GM12878 (cell line): ENCODE measurements around the gene BRINP3. TPM values are rescaled to one million over a fixed set of nuclear protein-coding genes. Genes with fewer than 3 reads are reported as not detected.

Experiments
- ATAC-seq: fragments of 200-7000 bp; cut with Tn5 transposase; 3 replicates; pipeline ENCODE4 v1.9.1; 2020; ENCODE audit warnings: mild to moderate bottlenecking, moderate library complexity
- BruUV-seq: library from RNA; stranded (reverse); fragments of 400-500 nt; replicated peaks from 2 replicates; lab custom pipeline; 2021; lab: Mats Ljungman, UMichigan
- CTCF ChIA-PET: fragments of 300-600 bp; sonication (Branson Sonifier 250); formaldehyde crosslinking; extraction: SDS; loops from one replicate; lab custom pipeline; 2021; ENCODE audit warnings: inconsistent platforms; lab: Yijun Ruan, JAX
- POLR2A ChIA-PET: fragments of 350-600 bp; formaldehyde crosslinking; extraction: SDS; loops from one replicate; lab custom pipeline; 2021; ENCODE audit warnings: inconsistent platforms; lab: Charles Lee
- RAD21 ChIA-PET: fragments of 300-600 bp; sonication (Branson Sonifier 250); formaldehyde crosslinking; loops from one replicate; lab custom pipeline; 2023; ENCODE audit warnings: antibody characterized with exemption; ENCODE audit not compliant: unreplicated experiment; lab: Charles Lee
- SMC1A ChIA-PET: fragments of 300-600 bp; sonication (Branson Sonifier 250); formaldehyde crosslinking; loops from one replicate; lab custom pipeline; 2023; ENCODE audit not compliant: unreplicated experiment, uncharacterized antibody; lab: Charles Lee
- DNase-seq: peaks from one replicate; pipeline ENCODE4 v3.0.0-alpha.2; 2011; ENCODE audit warnings: low read depth, low spot score
- FAIRE-seq: peaks from 3 replicates; lab custom pipeline; 2011; peaks lifted over from hg19 to GRCh38; lab: Jason Lieb, UNC
- H2AFZ ChIP-seq: 2 replicates; pipeline ENCODE4 v1.6.0; 2011; ENCODE audit warnings: low read depth, low read length, control low read depth; ENCODE audit not compliant: control insufficient read depth
- H3K27ac ChIP-seq: 2 replicates; pipeline ENCODE4 v1.5.1; 2011; ENCODE audit warnings: control low read depth; ENCODE audit not compliant: control insufficient read depth, insufficient read depth
- H3K27me3 ChIP-seq, 2 experiments: replicated peaks in 1 of 2; 2 replicates each; pipeline versions ENCODE4 v1.6.0 to v1.6.1; 2011; ENCODE audit warnings: low read length in 1 of 2; ENCODE audit not compliant: control insufficient read depth in 2 of 2, insufficient read depth in 2 of 2
- H3K36me3 ChIP-seq, 2 experiments: 2 replicates each; pipeline ENCODE4 v1.5.1; 2011; ENCODE audit warnings: low read length in 1 of 2; ENCODE audit not compliant: control insufficient read depth in 2 of 2, insufficient read depth in 2 of 2
- H3K4me1 ChIP-seq: 2 replicates; pipeline ENCODE4 v1.6.1; 2011; ENCODE audit warnings: mild to moderate bottlenecking, low read length, moderate library complexity, mixed read lengths; ENCODE audit not compliant: control insufficient read depth, insufficient read depth
- H3K4me2 ChIP-seq: 2 replicates; pipeline ENCODE4 v1.6.0; 2011; ENCODE audit warnings: control low read depth; ENCODE audit not compliant: control insufficient read depth, insufficient read depth
- H3K4me3 ChIP-seq: fragments of 200-600 bp; sonication (generic); 2 replicates; pipeline ENCODE4 v1.5.1; 2016
- H3K79me2 ChIP-seq: 2 replicates; pipeline ENCODE4 v1.6.0; 2011; ENCODE audit warnings: low read length; ENCODE audit not compliant: control insufficient read depth, insufficient read depth
- H3K9ac ChIP-seq: 2 replicates; pipeline ENCODE4 v1.8.0; 2011; ENCODE audit warnings: low read length, control low read depth, mixed read lengths; ENCODE audit not compliant: control insufficient read depth, insufficient read depth
- H3K9me3 ChIP-seq: replicated peaks from 3 replicates; pipeline ENCODE4 v1.5.1; 2011; ENCODE audit warnings: mild to moderate bottlenecking, low read length; ENCODE audit not compliant: control insufficient read depth, insufficient read depth
- H4K20me1 ChIP-seq: 2 replicates; pipeline ENCODE4 v1.6.0; 2011; ENCODE audit not compliant: control insufficient read depth, insufficient read depth
- BCL3 ChIP-seq: IDR thresholded peaks from 2 replicates; pipeline ENCODE4 v1.6.1; 2011; ENCODE audit warnings: borderline replicate concordance, low read depth, mild to moderate bottlenecking, moderate library complexity, low read length; ENCODE audit not compliant: insufficient read depth, poor library complexity, severe bottlenecking
- BCLAF1 ChIP-seq: fragments of 450-650 bp; IDR thresholded peaks from 2 replicates; pipeline ENCODE4 v1.6.1; 2017; ENCODE audit warnings: antibody characterized with exemption, mild to moderate bottlenecking, moderate library complexity
- BRCA1 ChIP-seq: IDR thresholded peaks from 2 replicates; pipeline ENCODE4 v1.6.1; 2011; ENCODE audit warnings: low read depth, low read length, improper control_type of control experiment
- NBN ChIP-seq: fragments of 450-650 bp; IDR thresholded peaks from 2 replicates; pipeline ENCODE4 v1.6.1; 2016
- SIX5 ChIP-seq: IDR thresholded peaks from 2 replicates; pipeline ENCODE4 v1.6.1; 2011; ENCODE audit warnings: mild to moderate bottlenecking, low read depth, low read length, moderate library complexity; ENCODE audit not compliant: severe bottlenecking
- SPI1 ChIP-seq: IDR thresholded peaks from 2 replicates; pipeline ENCODE4 v1.6.1; 2011; ENCODE audit warnings: low read depth, mild to moderate bottlenecking, low read length, moderate library complexity, borderline replicate concordance; ENCODE audit not compliant: insufficient read depth
- TCF12 ChIP-seq: IDR thresholded peaks from 2 replicates; pipeline ENCODE4 v1.6.1; 2011; ENCODE audit warnings: low read depth, mild to moderate bottlenecking, low read length
- ZBTB4 ChIP-seq: fragments of 450-650 bp; formaldehyde crosslinking; IDR thresholded peaks from 2 replicates; pipeline ENCODE4 v1.4.0; 2022; ENCODE audit warnings: mild to moderate bottlenecking, moderate library complexity
- ZNF384 ChIP-seq: IDR thresholded peaks from 2 replicates; pipeline ENCODE4 v1.6.1; 2012; ENCODE audit warnings: low read depth, mild to moderate bottlenecking, low read length, improper control_type of control experiment, borderline replicate concordance
- WGBS: methylation state at CpG from one replicate; pipeline ENCODE4 v1.1.6; 2016; ENCODE audit warnings: low lambda C conversion rate; ENCODE audit not compliant: insufficient replicate concordance, insufficient coverage; ENCODE audit errors: missing lambda C conversion rate; 5-methylcytosine and 5-hydroxymethylcytosine counted together
- in situ Hi-C: fragments of 300-500 bp; cut with MboI; formaldehyde crosslinking; loops from 9 replicates; pipeline ENCODE4 v1.14.3; 2018; ENCODE audit warnings: mixed read lengths
- intact Hi-C: fragments of 100-400 bp; cut with micrococcal nuclease; formaldehyde crosslinking; loops from one replicate; pipeline ENCODE4 v1.14.2; 2022; ENCODE audit not compliant: unreplicated experiment
- polyA plus RNA-seq, 11 experiments: library from polyadenylated mRNA; depleted of rRNA in 4 of 11; unstranded in 6 of 11; stranded (reverse) in 5 of 11; fragments of >200 nt; fragmentation: Nextera tagmentation in 4 of 11; fragmentation: Illumina TruSeq in 1 of 11; extraction: Ambion mirVana in 4 of 11; extraction: Trizol in 1 of 11; gene quantifications; 1 replicate in 1 of 11; 2 replicates in 10 of 11; pipeline versions ENCODE4 v1.2.1 to v1.2.3, GENCODE V29; 2011 to 2016; ENCODE audit warnings: inconsistent platforms in 2 of 11, missing spikeins in 2 of 11, low read depth in 1 of 11
- total RNA-seq, 4 experiments: library from RNA; depleted of rRNA in 3 of 4; stranded (reverse); fragments of >200 nt in 3 of 4; fragmentation: Illumina TruSeq in 1 of 4; extraction: Trizol in 1 of 4; gene quantifications; 2 replicates each; pipeline versions ENCODE4 v1.2.1 to v1.2.3, GENCODE V29; 2013 to 2021
- TF ChIP-seq, protein P1 (sequence below): fragments of 450-650 bp; formaldehyde crosslinking; IDR thresholded peaks from 2 replicates; pipeline ENCODE4 v1.5.0; 2022; ENCODE audit warnings: mild to moderate bottlenecking, missing genetic modification characterization
- TF ChIP-seq, protein P2 (sequence below): fragments of 450-650 bp; IDR thresholded peaks from 2 replicates; pipeline ENCODE4 v1.6.1; 2017; ENCODE audit warnings: borderline replicate concordance

The BRINP3 gene
- total and polyA plus RNA-seq, 10 of the 15 experiments (the other 5 are each of a cell fraction or from before 2014, with no cell fraction given) = under 0.01 TPM; not detected in 9

GRCh38 chr1:190444464-190444863, 33.2 kb downstream of the BRINP3 start:
- no TSS peak for BruUV-seq
- no peak overlapping the region for H2AFZ ChIP-seq
- no peaks in the 10 kb centered on the region for H3K79me2 ChIP-seq
- no peaks in the 10 kb centered on the region for H3K36me3 ChIP-seq
- H3K9ac ChIP-seq = no peak overlapping the region
- FAIRE-seq = no peak
- CTCF ChIA-PET = interaction anchor here (0.6 kb wide), 1 partner anchor 29 kb away, joined by 3 read pairs; no protein-coding TSS in a partner anchor
- no peak overlapping the region for H3K4me3 ChIP-seq
- H3K27ac ChIP-seq = no peak overlapping the region
- H4K20me1 ChIP-seq = no peaks in the 10 kb centered on the region
- DNase-seq = no peak
- intact Hi-C loops (no loop called here), in situ Hi-C loops (no loop called here)
- H3K27me3 ChIP-seq = no peaks in the 10 kb centered on the region
- SMC1A ChIA-PET = no interaction called here
- no peaks in the 10 kb centered on the region for H3K9me3 ChIP-seq
- no peak overlapping the region for H3K4me2 ChIP-seq
- POLR2A ChIA-PET = no interaction called here
- 74% methylated on average over 12 of the region's 12 CpGs for WGBS
- no peak for ATAC-seq
- RAD21 ChIA-PET = no interaction called here
- no peaks in the 10 kb centered on the region for H3K4me1 ChIP-seq
- no peak for TF ChIP-seq ZBTB4
- no peak for TF ChIP-seq BRCA1
- TF ChIP-seq SIX5 = no peak
- no peak for TF ChIP-seq BCL3
- no peak for TF ChIP-seq BCLAF1
- TF ChIP-seq, protein P1, sequence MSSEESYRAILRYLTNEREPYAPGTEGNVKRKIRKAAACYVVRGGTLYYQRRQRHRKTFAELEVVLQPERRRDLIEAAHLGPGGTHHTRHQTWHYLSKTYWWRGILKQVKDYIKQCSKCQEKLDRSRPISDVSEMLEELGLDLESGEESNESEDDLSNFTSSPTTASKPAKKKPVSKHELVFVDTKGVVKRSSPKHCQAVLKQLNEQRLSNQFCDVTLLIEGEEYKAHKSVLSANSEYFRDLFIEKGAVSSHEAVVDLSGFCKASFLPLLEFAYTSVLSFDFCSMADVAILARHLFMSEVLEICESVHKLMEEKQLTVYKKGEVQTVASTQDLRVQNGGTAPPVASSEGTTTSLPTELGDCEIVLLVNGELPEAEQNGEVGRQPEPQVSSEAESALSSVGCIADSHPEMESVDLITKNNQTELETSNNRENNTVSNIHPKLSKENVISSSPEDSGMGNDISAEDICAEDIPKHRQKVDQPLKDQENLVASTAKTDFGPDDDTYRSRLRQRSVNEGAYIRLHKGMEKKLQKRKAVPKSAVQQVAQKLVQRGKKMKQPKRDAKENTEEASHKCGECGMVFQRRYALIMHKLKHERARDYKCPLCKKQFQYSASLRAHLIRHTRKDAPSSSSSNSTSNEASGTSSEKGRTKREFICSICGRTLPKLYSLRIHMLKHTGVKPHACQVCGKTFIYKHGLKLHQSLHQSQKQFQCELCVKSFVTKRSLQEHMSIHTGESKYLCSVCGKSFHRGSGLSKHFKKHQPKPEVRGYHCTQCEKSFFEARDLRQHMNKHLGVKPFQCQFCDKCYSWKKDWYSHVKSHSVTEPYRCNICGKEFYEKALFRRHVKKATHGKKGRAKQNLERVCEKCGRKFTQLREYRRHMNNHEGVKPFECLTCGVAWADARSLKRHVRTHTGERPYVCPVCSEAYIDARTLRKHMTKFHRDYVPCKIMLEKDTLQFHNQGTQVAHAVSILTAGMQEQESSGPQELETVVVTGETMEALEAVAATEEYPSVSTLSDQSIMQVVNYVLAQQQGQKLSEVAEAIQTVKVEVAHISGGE = no peak
- no peak for TF ChIP-seq ZNF384
- TF ChIP-seq, protein P2, sequence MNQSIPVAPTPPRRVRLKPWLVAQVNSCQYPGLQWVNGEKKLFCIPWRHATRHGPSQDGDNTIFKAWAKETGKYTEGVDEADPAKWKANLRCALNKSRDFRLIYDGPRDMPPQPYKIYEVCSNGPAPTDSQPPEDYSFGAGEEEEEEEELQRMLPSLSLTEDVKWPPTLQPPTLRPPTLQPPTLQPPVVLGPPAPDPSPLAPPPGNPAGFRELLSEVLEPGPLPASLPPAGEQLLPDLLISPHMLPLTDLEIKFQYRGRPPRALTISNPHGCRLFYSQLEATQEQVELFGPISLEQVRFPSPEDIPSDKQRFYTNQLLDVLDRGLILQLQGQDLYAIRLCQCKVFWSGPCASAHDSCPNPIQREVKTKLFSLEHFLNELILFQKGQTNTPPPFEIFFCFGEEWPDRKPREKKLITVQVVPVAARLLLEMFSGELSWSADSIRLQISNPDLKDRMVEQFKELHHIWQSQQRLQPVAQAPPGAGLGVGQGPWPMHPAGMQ = no peak
- no peak for TF ChIP-seq SPI1
- TF ChIP-seq TCF12 = no peak
- no peak for TF ChIP-seq NBN
